C4-2B (cell line): ENCODE data around the gene XAB2.

Experiments
- H3K27ac ChIP-seq: fragments of 450-650 bp; 2 replicates; pipeline ENCODE4 v1.5.1; 2017
- ZFX ChIP-seq: fragments of 450-650 bp; IDR thresholded peaks from 2 replicates; pipeline ENCODE4 v1.6.1; 2017
- TF ChIP-seq, protein P1 (sequence below): fragments of 450-650 bp; conservative IDR thresholded peaks from 2 replicates; pipeline ENCODE4 v1.5.1; 2017; ENCODE audit warnings: mild to moderate bottlenecking

XAB2 gene

GRCh38 chr19:7661744-7662538, 32.6 kb upstream of the XAB2 start:
- no peak for TF ChIP-seq ZFX
- TF ChIP-seq, protein P1, sequence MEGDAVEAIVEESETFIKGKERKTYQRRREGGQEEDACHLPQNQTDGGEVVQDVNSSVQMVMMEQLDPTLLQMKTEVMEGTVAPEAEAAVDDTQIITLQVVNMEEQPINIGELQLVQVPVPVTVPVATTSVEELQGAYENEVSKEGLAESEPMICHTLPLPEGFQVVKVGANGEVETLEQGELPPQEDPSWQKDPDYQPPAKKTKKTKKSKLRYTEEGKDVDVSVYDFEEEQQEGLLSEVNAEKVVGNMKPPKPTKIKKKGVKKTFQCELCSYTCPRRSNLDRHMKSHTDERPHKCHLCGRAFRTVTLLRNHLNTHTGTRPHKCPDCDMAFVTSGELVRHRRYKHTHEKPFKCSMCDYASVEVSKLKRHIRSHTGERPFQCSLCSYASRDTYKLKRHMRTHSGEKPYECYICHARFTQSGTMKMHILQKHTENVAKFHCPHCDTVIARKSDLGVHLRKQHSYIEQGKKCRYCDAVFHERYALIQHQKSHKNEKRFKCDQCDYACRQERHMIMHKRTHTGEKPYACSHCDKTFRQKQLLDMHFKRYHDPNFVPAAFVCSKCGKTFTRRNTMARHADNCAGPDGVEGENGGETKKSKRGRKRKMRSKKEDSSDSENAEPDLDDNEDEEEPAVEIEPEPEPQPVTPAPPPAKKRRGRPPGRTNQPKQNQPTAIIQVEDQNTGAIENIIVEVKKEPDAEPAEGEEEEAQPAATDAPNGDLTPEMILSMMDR = no peak
- no peak overlapping the region for H3K27ac ChIP-seq

- TF ChIP-seq ZFX = no peak
- TF ChIP-seq, protein P1 = no peak
- H3K27ac ChIP-seq = no peak overlapping the region
Measured at GRCh38 chr19:7658219-7658686, 28.9 kb upstream of the XAB2 start.

DNA sequence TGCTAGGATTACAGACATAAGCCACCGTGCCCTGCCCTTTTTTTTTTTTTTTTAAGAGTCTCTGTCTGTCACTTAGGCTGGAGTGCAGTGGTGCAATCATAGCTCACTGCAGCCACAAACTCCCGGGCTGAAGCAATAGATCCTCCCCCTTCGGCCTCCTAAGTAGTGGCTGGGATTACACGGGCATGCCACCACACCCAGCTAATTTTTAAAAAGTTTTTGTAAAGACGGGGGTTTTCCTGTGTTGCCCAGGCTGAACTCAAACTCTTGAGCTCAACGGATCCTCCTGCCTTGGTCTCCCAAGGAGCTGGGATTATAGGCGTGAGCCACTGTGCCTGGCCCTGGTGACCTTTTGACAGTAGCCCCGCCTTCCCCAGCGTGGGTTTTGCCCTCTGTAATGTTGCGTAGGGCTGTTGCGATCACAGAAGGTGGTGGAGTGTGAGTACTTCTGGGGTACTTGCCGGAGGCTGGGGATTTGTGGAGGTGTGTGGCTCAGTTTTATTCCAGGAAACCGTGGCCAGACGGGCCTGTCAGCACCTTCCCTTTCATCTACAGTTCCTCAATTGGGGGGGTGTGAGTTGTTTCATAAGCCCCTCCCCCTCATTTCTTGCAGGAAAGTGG, 27.9 kb upstream of the XAB2 start:
- no peak for TF ChIP-seq ZFX
- TF ChIP-seq, protein P1 = no peak

DNA sequence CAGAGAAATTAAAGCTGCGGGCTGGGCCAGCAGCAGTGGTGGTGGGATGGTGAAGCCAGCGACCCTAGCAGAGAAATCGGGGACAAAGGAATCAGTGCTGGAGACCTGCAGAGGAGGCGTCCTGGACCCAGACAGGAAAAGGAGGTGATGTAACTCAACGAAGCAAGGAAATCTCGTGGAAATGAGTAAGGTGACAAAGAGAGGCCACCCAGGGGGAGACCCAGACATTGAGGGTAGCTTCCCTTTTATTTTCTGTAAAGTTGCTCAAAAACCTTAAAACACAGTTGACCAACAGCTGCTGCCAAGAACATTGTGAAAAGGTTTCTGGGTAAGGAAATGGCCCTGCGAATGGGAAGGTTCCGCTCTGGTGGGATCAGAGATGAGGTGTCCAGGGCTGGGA, 26.2 kb upstream of the XAB2 start:
- TF ChIP-seq ZFX = no peak
- TF ChIP-seq, protein P1 = no peak
- no peak overlapping the region for H3K27ac ChIP-seq

More for the DNA sequence above, 27.9 kb upstream of the XAB2 start:
- no peak overlapping the region for H3K27ac ChIP-seq

GRCh38 chr19:7654401-7654800, 25.1 kb upstream of the XAB2 start:
- TF ChIP-seq ZFX = no peak
- TF ChIP-seq, protein P1 = no peak
- no peak overlapping the region for H3K27ac ChIP-seq

GRCh38 chr19:7652061-7652641, 22.8 kb upstream of the XAB2 start:
- peak overlapping the region; percentile 81 for H3K27ac ChIP-seq
- TF ChIP-seq, protein P1 = peak; percentile 99
- TF ChIP-seq ZFX = no peak

DNA sequence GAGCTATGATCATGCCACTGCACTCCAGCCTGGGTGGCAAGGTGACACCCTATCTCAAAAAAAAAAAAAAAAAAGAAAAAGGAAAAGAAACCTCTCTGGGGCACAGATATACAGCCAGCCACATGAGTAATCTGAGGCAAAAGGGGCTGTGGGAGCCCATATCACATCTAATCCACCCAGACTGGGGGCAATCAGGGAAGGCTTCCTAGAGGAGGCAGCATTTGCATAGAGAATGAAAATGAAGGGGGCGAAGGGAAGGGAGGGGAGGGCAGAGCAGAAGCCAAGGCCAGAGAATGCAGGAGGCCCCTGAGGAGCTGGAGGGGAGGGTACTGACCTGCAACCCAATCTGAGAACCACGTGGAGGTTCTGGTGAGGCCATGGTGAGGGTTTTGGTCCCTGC, 20.8 kb upstream of the XAB2 start:
- H3K27ac ChIP-seq = no peak overlapping the region
- TF ChIP-seq, protein P1 = no peak
- TF ChIP-seq ZFX = no peak
